GM20431 (cell line): ENCODE data around the gene GJB6.
"Not testable (repeated sequence)": the region's sequence is repeated elsewhere in the genome, so short reads cannot be mapped to it uniquely, and the experiment has no call there.

Source experiments
- in situ Hi-C: fragments of 300-500 bp; cut with MseI, MboI; formaldehyde crosslinking; loops from one replicate; pipeline ENCODE4 v1.15.0; 2020; ENCODE audit warnings: low sequenced_read_pairs; ENCODE audit not compliant: unreplicated experiment

Gene GJB6

GRCh38 chr13:20231839-20232555, at the start of gene GJB6:
Gene GJB6, minus strand, starts transcription at chr13:20232319. Its CDS starts 8,839 bp downstream, at chr13:20223480.
- in situ Hi-C loops, result no loop called here

- in situ Hi-C loops, result not testable (repeated sequence)
These were observed 44.8 kb upstream of the GJB6 start for GRCh38 chr13:20276901-20277300.

GRCh38 chr13:20274466-20274865, 42.3 kb upstream of the GJB6 start:
- in situ Hi-C loops, result no loop called here

DNA sequence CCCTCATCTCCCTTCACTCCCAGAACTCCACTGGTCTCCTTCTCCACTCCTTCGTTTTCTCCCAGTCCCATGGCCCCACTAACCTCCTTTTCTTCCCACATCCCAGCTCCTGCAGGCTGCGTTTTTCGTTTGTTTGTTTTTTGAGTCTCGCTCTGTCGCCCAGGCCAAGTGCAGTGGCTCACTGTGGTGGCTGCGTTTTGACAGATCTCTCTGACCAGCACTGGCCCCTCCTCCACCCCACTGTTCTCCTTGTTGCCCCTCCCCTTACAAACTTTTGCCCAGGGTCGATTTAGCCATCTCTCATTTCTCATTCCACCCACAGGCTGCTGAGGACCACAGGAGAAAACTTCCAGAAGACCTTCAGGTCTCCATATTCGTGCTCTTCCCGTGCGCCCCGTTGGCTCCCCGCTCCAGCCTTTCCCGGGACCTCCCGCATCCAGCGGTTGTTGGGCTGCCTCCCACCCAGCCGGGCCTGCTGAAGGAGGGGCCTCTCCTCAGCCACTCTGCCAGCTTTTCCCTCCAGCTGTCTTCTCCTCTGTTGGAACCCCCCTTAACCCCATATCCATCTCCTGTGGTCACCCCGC, 40.6 kb upstream of the GJB6 start:
- in situ Hi-C loops, result no loop called here

GRCh38 chr13:20272104-20272503, 40.0 kb upstream of the GJB6 start:
- in situ Hi-C loops, result no loop called here

DNA sequence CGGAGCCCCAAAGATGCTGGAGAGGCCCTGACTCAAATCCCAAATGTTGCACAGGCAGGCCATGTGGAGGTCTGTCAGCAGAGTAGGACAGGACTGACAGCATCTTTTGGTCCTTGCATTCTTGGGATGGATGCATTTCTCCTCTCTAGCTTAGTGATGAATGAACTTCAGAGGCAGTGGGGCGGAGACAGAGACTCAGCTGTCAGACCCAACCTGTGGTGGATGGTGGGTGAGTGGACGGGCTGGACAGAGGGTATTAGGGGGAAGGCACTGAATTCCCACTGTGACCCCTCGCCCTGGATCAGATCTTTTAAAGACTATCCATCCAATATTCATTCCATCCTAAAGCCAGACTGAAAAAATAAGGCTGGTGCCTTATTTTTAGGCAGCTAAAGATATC, 39.3 kb upstream of the GJB6 start:
- in situ Hi-C loops, result no loop called here

DNA sequence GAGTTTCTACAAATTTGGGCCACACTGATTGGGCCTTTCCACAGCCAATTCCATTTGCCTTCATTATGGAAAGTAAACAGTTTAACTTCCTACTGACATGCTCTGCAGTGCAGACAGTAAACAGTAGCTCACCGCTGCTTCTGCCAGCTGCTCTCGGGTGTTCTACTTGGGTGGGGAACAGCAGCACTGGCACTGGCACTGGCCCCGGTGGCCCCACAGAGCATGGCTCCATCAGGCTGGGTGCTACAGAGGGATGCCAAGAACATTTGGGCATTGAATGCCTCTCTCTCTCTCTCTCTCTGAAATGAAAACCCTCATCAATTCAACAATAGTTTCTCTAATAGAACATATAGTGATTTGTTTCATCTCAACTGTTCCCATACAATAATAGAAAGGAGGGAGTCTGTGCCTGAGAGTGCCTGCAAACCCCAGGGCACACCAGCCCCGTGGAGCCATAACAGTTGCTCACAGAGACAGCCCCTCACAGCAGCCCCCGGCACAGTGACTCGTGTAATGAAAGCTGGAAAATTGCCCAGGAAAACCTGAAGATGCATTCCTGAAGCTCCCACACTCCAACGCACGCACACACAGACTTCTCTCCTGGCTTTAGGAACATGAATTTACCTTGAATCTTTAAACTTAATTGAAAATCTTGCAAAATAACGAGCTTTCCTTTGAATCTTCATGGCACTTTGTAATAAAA, 38.2 kb upstream of the GJB6 start:
- in situ Hi-C loops, result no loop called here

DNA sequence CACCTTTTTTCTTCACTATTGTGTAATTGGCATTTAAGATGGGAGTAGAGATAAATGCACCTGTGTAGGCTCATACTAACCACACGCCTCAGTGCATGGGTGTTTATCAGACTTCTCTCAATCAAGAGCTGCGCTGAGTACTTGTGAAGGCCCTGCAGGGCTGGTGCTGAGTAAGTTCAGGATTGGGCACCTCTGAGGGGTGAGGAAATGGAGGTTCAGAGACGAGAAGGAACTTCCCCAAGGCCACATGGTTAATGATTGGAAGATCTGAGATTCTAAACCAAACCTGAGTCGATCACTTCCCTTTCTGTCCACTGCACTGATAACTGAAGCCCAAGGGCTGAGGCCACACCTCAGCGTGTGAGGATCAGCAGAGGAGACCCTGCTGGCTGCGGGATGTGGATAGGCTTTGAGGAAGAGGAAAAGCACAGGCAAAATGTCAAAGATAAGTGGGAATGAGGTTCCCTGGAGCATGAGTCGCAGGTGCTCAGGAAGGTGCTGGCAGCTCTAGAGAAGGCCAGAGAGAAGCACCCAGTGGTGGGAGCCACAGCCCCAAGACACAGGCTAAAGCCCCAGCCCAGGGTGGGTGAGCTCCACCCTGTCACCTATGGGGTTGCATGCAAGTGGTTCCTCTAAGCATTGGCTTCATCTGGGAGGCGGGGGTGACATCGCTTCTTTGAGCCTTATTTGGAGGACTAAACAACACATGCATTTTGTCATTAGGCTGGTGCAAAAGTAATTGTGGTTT, 32.3 kb upstream of the GJB6 start:
- in situ Hi-C loops, result no loop called here

DNA sequence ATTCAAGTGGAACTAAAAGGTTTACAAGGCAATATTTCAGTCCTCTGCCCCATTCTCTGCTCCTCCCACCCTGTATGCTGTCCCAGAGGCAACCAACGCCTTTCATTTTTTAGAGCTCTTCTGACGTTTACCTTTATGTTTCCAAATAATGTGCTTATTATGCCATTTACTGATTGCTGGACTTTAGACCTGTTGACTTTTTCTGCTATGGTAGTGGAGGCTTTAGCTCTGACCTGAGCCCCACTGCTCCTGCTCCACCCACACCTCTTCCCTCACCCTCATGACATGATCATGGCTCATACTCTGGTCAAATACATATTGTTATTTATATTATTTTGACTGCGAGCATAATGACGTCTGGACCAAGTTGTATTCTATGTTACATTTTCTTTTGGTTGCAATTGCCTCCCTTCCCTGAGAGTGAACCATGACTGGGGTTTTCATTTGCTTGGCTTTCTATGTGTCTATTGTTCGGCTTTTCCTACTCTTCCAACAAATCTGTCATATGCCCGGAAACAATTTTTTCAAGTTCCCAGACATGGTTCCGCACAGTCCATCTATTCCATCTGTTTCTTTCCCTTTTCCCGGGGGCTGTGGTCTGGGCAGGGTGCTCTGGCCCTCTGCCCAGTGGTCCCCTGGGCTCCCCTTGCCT, 31.4 kb upstream of the GJB6 start:
- in situ Hi-C loops, result no loop called here

- in situ Hi-C loops, result no loop called here
These were observed 26.8 kb upstream of the GJB6 start for GRCh38 chr13:20258963-20259288.

GRCh38 chr13:20258208-20258962, 26.3 kb upstream of the GJB6 start:
- in situ Hi-C loops, result no loop called here

DNA sequence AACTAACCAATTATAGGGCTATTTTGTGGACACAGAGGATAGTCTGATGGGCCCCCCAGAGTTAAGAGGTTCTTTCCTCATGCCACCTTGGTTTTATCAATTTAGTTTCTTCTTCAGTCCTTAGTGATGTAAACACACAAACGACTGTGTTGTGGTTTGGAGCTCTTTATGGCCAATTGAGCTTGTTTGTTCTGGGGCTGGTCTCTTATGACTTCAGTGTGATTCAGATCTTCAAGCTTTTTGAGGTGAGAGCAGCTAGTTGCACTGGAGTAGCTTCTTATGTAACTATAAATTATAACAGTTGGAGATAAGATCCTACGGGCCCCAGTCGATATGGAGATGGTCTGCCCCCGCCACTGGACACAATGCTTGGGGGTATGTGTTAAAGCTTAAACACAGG, 22.0 kb upstream of the GJB6 start:
- in situ Hi-C loops, result no loop called here

DNA sequence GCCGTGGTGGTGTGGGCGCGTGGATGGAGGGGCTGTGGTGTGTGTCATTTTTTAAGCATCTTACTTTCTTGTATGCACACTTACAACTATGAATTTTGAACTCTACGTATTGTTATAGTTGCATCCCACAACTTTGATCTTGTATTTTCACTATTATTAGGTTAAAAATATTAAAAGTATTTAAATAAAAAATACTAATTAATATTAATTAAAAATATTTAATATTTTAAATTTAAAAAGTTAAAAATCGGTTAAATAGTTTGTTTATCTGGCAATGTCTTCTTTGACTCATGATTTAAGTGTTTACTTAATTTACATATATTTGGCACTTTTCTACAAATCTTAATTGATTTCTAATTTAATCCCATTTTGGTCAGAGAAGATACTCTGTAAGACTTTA, 17.8 kb upstream of the GJB6 start:
- in situ Hi-C loops, result no loop called here

DNA sequence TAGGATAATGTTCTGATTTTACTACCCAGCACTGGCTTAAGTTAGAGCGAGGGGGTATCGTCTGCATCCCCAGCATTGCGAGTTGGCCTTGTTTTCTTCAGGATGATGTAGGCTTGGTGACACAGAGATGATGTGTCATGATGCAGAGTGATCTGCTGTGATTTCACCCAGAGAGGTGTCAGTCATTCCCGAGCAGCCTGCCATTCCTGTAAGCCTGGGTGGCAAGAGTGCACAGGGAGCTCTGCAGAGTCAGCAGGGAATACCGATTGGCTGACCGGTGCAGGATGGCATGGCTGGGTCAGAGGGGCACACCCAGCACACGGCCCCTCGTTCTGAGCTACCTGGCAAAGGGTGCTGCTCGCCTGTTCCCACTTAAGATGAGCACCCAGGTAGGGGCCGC, 15.8 kb upstream of the GJB6 start:
- in situ Hi-C loops, result no loop called here

DNA sequence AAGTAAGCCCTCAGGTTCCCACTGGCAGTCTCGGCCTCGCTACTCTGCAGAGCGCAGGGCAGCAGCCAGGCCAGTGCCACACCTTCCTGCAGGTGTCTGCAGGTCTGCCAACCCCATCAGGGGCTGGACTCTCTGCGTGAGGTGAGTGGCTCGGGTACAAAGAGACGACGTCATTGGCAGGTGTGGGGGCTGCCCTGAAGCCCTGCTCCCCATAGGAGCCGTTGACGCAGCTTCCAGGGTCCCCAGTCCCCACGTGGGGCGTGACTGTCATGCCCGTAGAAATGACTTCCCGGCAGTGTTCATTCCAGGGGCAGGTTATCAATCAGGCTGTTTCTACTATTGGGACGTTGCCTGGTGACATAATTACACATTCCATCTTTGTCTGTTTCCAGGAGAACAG, 15.3 kb upstream of the GJB6 start:
- in situ Hi-C loops, result no loop called here

GRCh38 chr13:20241593-20241992, 9.5 kb upstream of the GJB6 start:
- in situ Hi-C loops, result no loop called here

DNA sequence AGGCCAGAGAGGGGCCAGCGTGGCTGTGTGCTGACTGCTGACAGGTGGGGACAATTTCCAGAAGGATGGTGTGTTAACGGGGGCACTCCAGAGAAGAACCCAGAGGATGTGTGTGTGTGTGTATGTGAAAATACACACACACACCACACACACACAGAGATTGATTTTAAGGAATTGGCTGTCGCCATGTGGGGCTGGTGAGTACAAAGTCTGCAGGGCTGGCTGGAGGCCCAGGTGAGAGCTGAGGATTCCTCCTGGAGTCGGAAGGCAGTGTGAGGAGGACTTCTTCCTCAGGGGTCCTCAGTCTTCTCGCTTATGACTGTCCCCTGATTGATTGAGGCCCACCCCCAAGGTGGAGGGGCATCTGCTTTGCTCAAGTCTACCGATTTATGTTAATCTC, 7.6 kb upstream of the GJB6 start:
- in situ Hi-C loops, result no loop called here

- in situ Hi-C loops, result no loop called here
These were observed 598 bp upstream of the GJB6 start for GRCh38 chr13:20232556-20233277.
